HL-60/S4 (cell line): ENCODE results near the gene SPDYE3.
"Not testable (repeated sequence)": the region's sequence is repeated elsewhere in the genome, so short reads cannot be mapped to it uniquely, and the experiment has no call there.

Source experiments
- in situ Hi-C: fragments of 300-500 bp; cut with MboI; formaldehyde crosslinking; loops from 2 replicates; pipeline ENCODE4 v1.14.3; 2022; ENCODE audit warnings: low sequenced_read_pairs

The SPDYE3 gene, protein sequence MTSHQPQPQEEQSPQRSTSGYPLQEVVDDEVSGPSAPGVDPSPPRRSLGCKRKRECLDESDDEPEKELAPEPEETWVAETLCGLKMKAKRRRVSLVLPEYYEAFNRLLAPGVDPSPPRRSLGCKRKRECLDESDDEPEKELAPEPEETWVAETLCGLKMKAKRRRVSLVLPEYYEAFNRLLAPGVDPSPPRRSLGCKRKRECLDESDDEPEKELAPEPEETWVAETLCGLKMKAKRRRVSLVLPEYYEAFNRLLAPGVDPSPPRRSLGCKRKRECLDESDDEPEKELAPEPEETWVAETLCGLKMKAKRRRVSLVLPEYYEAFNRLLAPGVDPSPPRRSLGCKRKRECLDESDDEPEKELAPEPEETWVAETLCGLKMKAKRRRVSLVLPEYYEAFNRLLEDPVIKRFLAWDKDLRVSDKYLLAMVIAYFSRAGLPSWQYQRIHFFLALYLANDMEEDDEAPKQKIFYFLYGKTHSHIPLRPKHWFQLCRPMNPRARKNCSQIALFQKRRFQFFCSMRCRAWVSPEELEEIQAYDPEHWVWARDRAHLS

DNA sequence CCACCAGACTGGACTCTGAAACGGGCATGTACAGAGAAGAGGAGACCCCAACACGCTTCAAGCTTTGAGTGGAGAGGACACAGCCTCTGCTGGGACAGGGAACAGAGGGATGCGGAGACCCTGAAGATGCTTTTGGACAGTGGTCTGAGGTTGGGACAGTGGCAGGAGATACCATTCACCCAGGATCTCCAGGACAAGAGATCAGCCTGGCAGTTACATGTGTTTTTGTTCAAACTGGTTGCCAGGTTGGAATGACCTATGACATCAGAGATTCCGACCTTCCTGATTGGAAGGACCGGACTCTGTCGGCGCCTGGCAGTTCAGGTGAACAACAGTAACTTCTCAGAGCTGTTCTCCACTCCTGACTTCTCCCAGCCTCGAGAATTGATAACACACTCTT is at the start of gene SPDYE3:
Gene SPDYE3, plus strand, starts transcription at position 301 of the 400 bp plus-strand sequence. CDS start 184 bp downstream, outside the sequence.
- in situ Hi-C loops, result not testable (repeated sequence)

- in situ Hi-C loops, result not testable (repeated sequence)
Observed at GRCh38 chr7:100259984-100260383, 47.5 kb upstream of the SPDYE3 start.

DNA sequence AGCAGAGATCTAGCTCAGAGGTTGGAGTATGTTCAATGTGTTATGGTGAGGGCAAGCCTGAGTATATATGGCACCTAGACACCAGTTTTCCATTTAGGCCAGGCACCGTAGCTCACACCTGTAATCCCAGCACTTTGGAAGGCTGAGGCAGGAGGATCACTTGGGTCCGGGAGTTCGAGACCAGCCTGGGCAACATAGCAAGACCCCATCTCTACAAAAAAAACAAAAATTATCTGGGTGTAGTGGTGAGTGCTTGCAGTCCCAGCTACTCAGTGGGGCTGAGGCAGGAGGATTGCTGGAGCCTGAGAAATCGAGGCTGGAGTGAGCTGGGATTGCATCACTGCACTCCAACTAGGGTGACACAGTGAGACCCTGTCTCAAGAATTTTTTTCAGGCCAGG is 44.6 kb upstream of the SPDYE3 start:
- in situ Hi-C loops, result not testable (repeated sequence)

GRCh38 chr7:100264223-100264622 is 43.3 kb upstream of the SPDYE3 start:
- in situ Hi-C loops, result not testable (repeated sequence)

GRCh38 chr7:100264669-100265165 is 42.8 kb upstream of the SPDYE3 start:
- in situ Hi-C loops, result not testable (repeated sequence)

- in situ Hi-C loops, result not testable (repeated sequence)
Observed at GRCh38 chr7:100265851-100266250, 41.7 kb upstream of the SPDYE3 start.

DNA sequence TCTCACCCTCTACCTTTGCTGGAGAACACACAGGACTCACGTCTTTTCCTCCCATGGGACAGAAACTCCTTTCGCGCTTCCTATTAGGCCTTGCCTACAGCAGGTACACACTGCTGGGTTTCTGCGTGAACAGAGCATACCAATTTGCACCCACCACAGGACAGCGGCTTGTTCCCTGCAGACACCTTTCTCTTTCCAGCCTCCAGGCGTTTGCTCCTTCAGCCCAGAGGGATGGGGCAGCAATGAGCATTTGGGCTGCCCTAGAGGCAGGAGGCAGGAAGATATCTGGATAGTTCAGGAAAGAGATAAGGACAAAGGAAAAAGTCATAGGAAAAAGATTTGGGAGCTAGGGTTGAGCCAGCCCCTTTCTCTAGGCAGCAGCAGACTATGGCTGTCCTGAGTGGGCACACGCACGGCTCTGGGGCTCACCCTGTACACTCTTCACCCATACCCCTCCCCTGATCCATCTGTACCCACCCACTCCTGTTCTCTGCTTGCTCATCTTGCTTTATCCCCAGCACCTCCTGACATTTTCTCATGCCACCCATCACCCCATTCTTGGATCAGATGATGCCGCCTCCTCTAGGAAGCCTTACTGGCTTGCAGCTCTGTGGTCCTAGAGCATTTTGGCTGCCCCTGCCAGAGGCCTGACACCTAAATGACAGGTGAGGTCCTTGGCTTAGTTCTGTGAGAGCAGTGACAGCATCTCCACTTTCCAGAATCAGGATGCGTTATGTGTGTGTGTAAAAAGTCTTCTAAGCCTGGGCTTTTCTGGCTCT is 40.7 kb upstream of the SPDYE3 start:
- in situ Hi-C loops, result no loop called here

DNA sequence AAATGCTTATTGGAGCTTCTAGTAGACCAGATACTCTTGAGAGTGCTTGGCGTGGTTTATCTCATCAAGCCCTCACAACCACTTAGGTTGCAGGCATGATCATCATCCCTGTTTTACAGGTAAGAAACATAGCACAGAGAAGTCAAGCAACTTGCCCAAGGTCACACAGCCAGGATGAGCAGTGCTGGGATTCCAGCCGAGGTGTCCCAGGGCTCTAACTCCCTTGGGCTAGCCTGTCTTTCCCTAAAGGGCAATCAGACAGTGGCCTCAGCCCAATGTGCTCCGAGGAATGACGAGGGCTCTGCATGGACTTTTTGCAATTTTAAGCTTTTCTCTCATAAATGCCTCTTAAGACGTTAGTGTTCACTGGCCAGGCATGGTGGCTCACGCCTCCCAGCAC is 39.9 kb upstream of the SPDYE3 start:
- in situ Hi-C loops, result no loop called here

DNA sequence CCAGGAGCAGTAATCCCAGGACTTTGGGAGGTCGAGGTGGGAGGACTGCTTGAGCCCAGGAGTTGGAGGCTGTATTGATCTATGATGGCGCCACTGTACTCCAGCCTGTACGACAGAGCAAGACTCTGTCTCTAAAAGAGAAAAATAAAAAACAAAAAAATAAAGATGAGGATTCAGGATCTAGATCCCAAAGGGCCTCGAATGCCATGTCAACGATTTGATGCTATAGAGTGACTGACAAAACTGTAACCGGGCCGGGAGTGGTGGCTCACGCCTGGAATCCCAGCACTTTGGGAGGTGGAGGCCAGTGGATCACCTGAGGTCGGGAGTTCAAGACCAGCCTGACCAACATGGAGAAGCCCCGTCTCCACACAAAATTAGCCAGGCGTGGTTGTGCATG is 38.6 kb upstream of the SPDYE3 start:
- in situ Hi-C loops, result not testable (repeated sequence)

DNA sequence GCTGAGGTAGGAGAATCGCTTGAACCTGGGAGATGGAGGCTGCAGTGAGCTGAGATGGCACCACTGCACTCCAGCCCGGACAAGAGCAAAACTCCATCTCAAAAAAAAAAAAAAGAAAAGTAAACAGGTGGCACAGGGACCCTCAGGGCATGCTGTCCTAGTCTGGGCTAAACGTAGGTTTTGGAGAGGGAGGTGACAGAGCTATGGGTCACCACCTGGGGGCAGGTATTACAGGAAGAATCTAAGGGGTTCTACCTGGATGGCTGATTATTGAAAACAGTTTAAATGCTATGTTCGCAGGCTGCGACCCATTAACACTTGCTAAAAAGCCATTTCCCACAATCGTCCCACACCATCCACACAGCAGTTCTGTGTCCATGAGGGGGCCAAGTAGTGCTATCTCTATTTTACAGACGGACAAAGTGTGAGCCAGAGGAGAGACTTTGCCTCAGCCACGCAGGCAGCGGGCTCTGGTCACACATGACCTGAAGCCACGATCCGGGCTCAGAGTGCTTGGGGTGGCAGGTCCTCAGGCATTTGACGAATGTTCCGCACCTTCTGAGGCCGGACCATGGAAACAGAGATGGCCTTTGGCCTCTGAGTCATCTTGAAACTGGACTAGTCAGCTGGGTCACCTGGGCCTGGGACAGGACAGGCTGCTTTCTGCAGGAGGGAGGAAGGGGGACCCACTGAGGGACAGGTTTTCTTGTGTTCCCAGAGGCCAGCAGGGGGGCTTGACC is 38.0 kb upstream of the SPDYE3 start:
- in situ Hi-C loops, result not testable (repeated sequence)

DNA sequence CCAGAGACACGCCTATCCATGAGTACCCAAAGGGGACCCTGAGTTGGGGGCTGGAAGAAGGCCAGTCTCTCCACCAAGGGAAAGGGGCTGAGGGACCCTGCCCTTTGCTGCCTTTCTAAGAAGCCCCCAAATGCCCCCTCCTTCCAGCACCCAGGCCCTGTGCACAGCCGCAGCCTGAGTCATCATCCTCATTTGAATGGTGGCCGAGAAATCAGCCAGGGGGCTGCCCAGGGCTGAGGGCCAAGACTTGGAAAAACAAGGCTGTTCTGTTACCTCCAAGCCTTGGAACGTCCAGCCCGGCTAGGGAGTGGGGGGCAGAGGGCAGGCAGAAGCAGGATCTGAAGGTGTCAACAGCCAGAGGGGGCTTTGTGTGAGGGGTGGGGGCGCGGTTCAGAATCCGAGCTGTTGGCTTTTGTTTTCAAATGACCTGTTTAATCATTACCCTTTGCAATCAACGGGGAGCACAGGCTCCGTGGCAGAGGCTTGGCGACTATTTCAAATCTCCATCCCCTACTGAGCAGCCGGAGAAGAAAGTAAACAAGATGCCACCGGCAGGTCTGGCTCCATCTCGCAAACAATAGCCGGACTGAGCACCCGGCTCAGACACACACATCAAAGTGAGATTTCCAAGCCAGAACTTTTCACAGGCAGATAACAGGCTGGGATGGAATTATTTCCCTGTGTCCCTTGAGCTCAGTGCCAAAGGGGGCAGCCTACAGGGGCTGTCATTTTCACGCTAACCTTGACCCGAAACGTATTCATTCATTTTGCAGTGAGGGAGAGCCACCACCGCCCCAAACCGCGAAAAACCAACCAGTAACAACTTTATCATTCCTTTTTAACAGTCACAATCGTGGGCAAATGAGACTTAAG is 37.2 kb upstream of the SPDYE3 start:
- in situ Hi-C loops, result not testable (repeated sequence)

DNA sequence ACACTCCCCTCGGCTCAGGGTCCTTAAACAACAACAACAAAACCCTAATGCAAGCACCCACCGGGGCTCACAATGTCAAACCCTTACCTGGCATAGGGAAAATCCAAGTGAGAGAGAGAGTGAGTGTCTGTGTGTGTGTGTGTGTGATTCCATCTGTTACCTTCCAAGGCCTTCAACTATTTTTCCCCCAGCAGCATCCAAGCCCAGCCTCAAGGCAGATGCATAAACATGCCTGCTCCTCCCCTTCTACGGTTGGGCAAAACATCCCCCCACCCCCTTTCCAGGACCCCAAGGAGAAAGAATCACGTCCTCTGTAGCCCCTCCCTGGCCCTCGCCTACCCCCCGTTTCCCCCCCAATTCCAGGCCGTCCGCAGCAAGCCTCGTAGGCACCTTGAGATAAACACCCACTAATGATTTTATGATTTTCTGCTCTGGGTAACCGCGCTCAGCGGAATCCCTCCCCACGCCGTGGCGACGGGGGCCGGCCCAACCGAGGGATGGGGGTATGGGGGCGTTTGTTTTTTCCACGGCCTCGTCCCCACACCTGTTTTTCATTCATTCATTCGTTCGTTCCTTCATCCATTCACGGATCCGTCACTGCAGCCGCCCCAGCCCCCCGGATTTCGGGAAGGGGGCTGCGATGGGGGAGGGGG is 36.4 kb upstream of the SPDYE3 start:
- in situ Hi-C loops, result not testable (repeated sequence)

DNA sequence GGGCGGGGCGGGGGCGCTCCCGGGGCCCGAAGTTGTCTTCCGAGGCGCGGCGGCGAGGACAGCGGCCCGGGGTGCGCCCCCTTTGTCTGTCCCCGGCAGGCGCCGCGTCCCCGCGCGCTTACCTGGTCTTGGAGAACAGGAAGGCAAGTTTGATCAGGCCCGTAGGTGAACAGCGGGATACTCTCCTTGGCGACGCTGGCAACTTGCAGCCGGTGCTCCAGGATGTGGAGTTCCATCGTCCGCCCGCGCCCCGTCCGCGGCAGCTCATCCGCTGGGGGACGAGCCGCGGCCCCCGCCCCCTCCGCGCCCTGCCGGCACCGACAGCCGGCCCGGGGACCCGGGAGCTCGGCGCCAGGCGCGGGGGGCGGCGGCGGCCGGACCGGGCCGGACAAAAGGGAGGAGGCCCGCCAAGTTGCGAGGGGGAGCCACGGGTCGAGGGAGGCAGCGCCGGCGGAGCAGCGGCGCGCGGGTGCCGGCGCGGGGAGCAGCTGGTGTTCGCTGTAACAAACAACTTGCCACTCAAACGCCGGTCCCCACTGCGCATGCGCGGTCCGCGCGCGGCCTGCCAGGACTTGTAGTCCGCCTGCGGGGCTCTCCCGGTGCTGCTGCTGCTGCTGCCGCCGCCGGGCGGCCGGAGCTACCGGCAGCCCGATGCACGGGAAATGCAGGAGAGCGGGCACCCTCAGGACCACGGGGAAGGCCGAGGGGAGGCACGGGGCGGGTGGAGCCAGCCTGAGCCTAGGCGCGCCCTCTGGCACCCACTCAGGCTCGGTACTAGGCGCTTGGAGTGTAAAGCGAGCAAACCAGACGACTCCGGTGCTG is 35.6 kb upstream of the SPDYE3 start:
- in situ Hi-C loops, result no loop called here

GRCh38 chr7:100272538-100272902 is 35.0 kb upstream of the SPDYE3 start:
- in situ Hi-C loops, result not testable (repeated sequence)

DNA sequence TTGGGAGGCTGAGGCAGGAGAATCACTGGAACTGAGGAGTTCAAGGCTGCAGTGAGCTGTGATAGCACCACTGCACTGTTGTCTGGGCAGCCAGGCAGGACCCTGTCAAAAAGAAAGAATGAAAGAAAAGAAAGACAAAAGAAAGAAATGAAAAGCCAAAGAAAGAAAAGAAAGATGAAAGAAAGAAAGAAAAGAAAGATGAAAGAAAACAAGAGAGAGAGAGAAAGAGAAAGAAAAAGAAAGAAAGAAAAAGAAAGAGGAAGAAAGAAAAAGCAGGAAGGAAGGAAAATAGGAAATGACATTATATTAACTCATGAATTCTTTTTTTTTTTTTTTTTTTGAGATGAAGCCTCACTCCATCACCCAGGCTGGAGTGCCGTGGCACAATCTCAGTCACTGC is 32.4 kb upstream of the SPDYE3 start:
- in situ Hi-C loops, result no loop called here

GRCh38 chr7:100276126-100276525 is 31.4 kb upstream of the SPDYE3 start:
- in situ Hi-C loops, result not testable (repeated sequence)

DNA sequence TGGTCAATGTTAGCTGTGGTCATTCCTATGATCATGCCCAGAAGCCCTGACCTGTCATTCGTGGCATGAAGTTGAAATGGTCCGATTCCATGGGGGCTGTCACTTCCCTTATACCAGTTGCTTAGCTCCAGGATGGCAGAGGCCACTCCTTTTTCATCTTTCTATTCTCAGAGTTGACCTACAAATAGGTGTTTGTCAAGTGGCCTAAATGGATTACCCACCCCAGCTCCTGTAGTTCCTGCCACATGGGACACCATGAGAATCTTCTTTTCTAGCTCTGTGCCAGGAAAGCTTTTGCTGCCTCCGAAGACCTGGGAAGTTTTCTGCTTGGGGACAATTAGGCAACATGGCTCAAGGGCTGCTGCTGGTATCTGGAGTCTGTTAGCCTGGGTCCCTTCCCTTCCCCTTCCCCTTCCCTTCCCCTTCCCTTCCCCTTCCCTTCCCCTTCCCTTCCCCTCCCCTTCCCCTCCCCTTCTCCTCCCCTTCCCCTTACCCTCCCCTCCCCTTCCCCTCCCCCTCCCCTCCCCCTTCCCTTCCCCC is 25.4 kb upstream of the SPDYE3 start:
- in situ Hi-C loops, result not testable (repeated sequence)

- in situ Hi-C loops, result not testable (repeated sequence)
Observed at GRCh38 chr7:100283147-100283546, 24.4 kb upstream of the SPDYE3 start.
